Esophagus (tissue), 2 donors: ENCODE data around the gene SETDB2. TPM values are rescaled to one million over a fixed set of nuclear protein-coding genes. Genes with fewer than 3 reads are reported as not detected.

ENCODE experiments used
- H3K27ac ChIP-seq, 2 donors: one replicate each; pipeline ENCODE4 v1.5.1; 2013; ENCODE audit warnings: low read depth in 2 of 2, mild to moderate bottlenecking in 2 of 2, inconsistent platforms in 1 of 2, low read length in 1 of 2, moderate library complexity in 1 of 2
- H3K27me3 ChIP-seq, 2 donors: one replicate each; pipeline ENCODE4 v1.6.1; 2013; ENCODE audit warnings: low read length in 2 of 2, control low read depth in 1 of 2, mild to moderate bottlenecking in 1 of 2; ENCODE audit not compliant: insufficient read depth in 2 of 2, control insufficient read depth in 1 of 2
- H3K36me3 ChIP-seq, 2 donors: one replicate each; pipeline ENCODE4 v1.6.1; 2013; ENCODE audit warnings: low read length in 1 of 2; ENCODE audit not compliant: control insufficient read depth in 2 of 2, insufficient read depth in 2 of 2
- H3K4me1 ChIP-seq, 2 donors: one replicate each; pipeline ENCODE4 v1.6.1; 2013; ENCODE audit warnings: low read length in 1 of 2; ENCODE audit not compliant: control insufficient read depth in 2 of 2, insufficient read depth in 2 of 2
- H3K4me3 ChIP-seq, 2 donors: one replicate each; pipeline ENCODE4 v1.5.1; 2013; ENCODE audit warnings: low read length in 2 of 2, mild to moderate bottlenecking in 2 of 2, low read depth in 1 of 2, moderate library complexity in 1 of 2
- H3K9me3 ChIP-seq, 2 donors: one replicate each; pipeline ENCODE4 v1.6.1; 2013; ENCODE audit warnings: mild to moderate bottlenecking in 2 of 2, low read depth in 1 of 2, low read length in 1 of 2, moderate library complexity in 1 of 2; ENCODE audit not compliant: control insufficient read depth in 2 of 2, insufficient read depth in 1 of 2
- WGBS, 2 donors: extraction: QIAGEN DNeasy Blood & Tissue Kit; methylation state at CpG; one replicate each; pipeline ENCODE4 v1.1.7; 2013; 5-methylcytosine and 5-hydroxymethylcytosine counted together
- polyA plus RNA-seq, 2 donors: library from polyadenylated mRNA; stranded (reverse); fragments of 200-250 nt; gene quantifications; one replicate each; pipeline ENCODE4 v1.2.3, GENCODE V29; 2013
- donor health status: healthy with polysubstance abuse.
- donor health status: Bipolar disorder and iron deficiency.

The SETDB2 gene
- polyA plus RNA-seq, 2 donors = 2.0 to 2.1 TPM

DNA sequence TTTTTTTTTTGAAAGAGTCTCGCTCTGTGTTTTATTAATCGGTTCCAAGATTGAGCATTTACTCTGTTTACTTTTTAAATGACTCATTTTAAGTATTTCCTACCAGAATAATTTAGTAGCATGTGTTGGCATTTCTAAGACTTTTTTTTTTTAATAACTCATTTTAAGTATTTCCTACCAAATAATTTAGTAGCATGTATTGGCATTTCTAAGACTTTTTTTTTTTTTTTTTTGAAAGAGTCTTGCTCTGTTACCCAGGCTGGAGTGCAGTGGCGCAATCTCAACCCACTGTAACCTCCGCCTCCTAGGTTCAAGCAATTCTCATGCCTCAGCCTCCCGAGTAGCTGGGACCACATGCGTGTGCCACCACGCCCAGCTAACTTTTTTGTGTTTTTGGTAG, 13.1 kb downstream of the SETDB2 start:
- Histone ChIP-seq H3K4me1 (peaks cover 0 to 4% of the 10 kb centered on the region in 2 donors), H3K27ac (no peak overlapping the region)
- 49 to 71% methylated on average over 7 of the region's 7 CpGs for WGBS, 2 donors

DNA sequence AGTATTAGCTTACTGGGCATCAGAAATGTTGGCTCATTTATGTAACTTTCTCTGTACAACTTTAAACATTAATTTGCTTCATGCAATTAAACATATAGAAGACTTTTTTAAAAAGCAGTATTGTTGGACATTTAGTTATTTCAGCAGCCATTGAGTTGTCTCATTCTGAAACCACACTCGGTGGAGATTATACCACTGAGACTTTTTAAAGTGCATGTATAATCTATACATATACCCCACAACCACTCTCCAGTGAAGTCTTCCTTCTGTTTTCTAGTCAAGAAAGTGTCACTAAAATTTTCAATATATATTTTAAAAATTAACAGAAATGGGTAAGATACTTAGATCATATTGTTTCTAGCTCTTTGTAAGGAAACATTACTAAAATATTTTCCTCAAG, 15.5 kb downstream of the SETDB2 start:
- peaks cover 0 to 7% of the 10 kb centered on the region in 2 donors for H3K9me3 ChIP-seq
- peaks cover 0 to 6% of the 10 kb centered on the region in 2 donors for H3K36me3 ChIP-seq
- no peaks in the 10 kb centered on the region for H3K27me3 ChIP-seq
- H3K27ac ChIP-seq = no peak overlapping the region
- no peak overlapping the region for H3K4me3 ChIP-seq
- peaks cover 0 to 4% of the 10 kb centered on the region in 2 donors for H3K4me1 ChIP-seq
- 79 to 91% methylated on average over 1 of the region's 1 CpG for WGBS, 2 donors

More for the DNA sequence above, 13.1 kb downstream of the SETDB2 start:
- peaks cover 0 to 2% of the 10 kb centered on the region in 2 donors for H3K36me3 ChIP-seq
- no peaks in the 10 kb centered on the region for H3K27me3 ChIP-seq
- H3K4me3 ChIP-seq = no peak overlapping the region
- no peaks in the 10 kb centered on the region for H3K9me3 ChIP-seq

DNA sequence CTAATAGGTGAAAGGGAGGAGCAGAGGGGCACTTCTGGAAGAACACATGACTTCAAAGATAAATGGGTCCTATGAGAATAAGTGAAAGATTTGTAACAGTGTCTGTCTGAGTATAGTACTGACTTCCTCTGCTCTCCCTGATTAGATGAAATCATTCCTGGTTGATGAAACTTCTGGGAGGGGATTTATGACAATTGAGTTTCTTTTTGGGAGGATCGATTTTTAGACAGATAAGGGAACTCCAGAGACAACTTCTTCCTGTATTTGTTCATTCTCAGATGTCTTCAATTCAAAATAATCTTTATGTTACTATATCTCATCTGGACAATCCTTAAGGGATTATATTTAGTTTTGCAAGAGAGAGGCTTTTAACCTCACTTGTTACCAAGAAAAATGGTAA, 20.0 kb downstream of the SETDB2 start:
- Histone ChIP-seq H3K27me3 (no peaks in the 10 kb centered on the region), H3K9me3 (peaks cover 0 to 7% of the 10 kb centered on the region in 2 donors), H3K4me3 (no peak overlapping the region), H3K27ac (no peak overlapping the region), H3K4me1 (no peaks in the 10 kb centered on the region), H3K36me3 (peaks cover 0 to 6% of the 10 kb centered on the region in 2 donors)
- WGBS, 2 donors = 92 to 94% methylated on average over 1 of the region's 1 CpG

DNA sequence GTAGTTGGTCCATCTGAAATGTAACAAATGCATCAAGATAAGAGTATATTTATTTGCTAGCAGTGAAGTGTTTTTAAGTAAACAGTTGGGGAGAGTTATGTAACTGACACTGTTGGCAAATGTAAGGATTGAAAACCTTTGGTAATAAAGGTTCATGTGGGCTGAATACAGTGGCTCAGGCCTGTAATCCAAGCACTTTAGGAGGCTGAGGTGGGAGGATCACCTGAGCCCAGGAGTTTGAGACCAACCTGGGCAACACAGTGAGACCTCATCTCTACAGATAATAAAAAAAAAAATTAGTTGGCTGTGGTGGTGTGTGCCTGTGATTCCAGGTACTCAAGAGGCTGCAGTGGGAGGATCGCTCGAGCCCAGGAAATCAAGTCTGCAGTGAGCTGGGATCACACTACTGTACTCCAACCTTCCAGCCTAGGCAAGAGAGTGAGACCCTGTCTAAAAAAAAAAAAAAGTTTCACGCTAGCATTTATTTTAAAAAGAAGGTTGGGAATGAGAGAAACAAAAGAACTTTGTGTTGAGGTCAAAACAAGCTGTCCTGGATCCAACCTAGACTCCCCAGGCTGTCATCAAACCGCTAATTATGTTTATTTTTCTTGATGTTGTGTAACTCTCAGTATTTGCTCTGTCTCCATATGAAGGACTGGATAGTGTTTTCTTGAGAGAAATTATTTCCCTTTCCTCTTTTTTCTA, 20.7 kb downstream of the SETDB2 start:
- Histone ChIP-seq H3K9me3 (peaks cover 0 to 7% of the 10 kb centered on the region in 2 donors), H3K4me1 (no peaks in the 10 kb centered on the region), H3K27me3 (no peaks in the 10 kb centered on the region), H3K36me3 (peaks cover 0 to 6% of the 10 kb centered on the region in 2 donors), H3K4me3 (no peak overlapping the region), H3K27ac (no peak overlapping the region)
- 89 to 97% methylated on average over 4 of the region's 4 CpGs for WGBS, 2 donors

DNA sequence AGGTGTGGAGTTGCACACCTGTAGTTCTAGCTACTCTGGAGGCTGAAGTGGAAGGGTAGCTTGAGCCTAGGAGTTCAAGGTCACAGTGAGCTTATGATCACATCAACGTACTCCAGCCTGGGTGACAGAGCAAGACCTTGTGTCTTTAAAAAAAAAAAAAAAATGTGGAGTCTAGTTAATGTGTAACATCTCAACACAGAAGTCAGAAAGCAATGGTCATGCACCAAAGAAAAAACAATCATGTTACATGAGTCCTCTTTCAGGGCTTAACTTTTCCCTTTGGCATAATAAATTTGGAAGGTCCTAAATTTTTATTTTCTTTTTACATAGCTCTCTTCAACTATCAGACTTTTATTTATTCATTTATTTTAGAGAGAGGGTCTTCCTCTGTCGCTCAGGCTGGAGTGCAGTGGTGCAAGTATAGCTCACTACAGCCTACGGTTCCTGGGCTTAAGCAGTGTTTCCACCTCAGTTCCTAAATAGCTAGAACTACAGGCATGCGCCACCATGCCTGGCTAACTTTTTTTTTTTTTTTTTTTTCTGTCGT, 22.3 kb downstream of the SETDB2 start:
- Histone ChIP-seq H3K36me3 (peaks cover 0 to 6% of the 10 kb centered on the region in 2 donors), H3K9me3 (peaks cover 0 to 7% of the 10 kb centered on the region in 2 donors), H3K4me1 (no peaks in the 10 kb centered on the region), H3K27me3 (no peaks in the 10 kb centered on the region), H3K4me3 (no peak overlapping the region), H3K27ac (no peak overlapping the region)
- 71 to 96% methylated on average over 5 of the region's 5 CpGs for WGBS, 2 donors

DNA sequence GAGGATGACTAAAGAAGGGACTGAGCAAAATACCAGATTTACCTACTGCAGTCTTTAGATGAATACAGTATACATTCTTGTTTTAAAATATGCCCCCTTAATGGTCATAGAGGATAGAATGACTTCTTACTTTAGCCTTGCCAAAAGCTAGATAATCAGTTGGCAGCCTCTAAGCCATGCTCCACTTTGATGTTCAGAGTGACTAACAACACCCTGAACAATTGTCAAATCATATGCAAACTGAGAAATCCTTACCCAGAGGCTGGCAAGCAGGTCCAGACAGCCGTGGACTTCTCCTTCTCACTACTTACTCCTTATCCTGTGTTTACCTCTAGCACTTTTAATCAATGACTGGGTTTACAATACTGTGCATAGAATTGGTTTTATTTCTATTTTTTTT, 28.1 kb downstream of the SETDB2 start:
- no peaks in the 10 kb centered on the region for H3K27me3 ChIP-seq
- H3K4me3 ChIP-seq = no peak overlapping the region
- no peak overlapping the region for H3K27ac ChIP-seq
- no peaks in the 10 kb centered on the region for H3K4me1 ChIP-seq
- peaks cover 0 to 5% of the 10 kb centered on the region in 2 donors for H3K36me3 ChIP-seq
- WGBS, 2 donors = 31 to 32% methylated on average over 1 of the region's 1 CpG
- H3K9me3 ChIP-seq = no peaks in the 10 kb centered on the region

DNA sequence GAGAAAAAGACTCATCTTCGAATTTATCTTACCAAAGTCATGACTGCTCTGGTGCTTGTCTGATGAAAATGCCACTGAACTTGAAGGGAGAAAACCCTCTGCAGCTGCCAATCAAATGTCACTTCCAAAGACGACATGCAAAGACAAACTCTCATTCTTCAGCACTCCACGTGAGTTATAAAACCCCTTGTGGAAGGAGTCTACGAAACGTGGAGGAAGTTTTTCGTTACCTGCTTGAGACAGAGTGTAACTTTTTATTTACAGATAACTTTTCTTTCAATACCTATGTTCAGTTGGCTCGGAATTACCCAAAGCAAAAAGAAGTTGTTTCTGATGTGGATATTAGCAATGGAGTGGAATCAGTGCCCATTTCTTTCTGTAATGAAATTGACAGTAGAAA, 32.5 kb downstream of the SETDB2 start:
- Histone ChIP-seq H3K27me3 (no peaks in the 10 kb centered on the region), H3K27ac (no peak overlapping the region), H3K4me3 (no peak overlapping the region), H3K36me3 (peaks cover 3 to 5% of the 10 kb centered on the region in 2 donors), H3K4me1 (no peaks in the 10 kb centered on the region), H3K9me3 (no peaks in the 10 kb centered on the region)
- 92 to 95% methylated on average over 7 of the region's 7 CpGs for WGBS, 2 donors

DNA sequence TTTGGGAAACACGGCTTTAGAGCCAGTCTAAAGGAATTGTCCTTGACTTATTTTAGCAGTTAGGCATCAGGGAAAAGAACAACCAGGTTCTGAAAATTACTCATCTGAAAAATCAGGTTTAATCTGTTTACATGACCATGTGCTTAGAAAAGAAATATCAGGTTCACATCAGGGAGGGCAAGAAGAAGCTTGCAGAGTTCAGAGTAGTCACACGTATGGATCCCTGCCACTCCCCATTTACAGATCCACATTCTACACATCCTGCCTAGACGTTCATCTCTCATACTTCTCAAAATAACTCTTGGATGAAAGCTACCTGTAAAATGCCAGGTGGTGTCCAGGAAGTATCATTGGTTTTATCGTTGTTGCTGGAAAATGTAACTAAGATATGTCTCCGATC, 37.7 kb downstream of the SETDB2 start:
- peaks cover 3% of the 10 kb centered on the region in 2 donors for H3K36me3 ChIP-seq
- H3K27me3 ChIP-seq = no peaks in the 10 kb centered on the region
- H3K9me3 ChIP-seq = no peaks in the 10 kb centered on the region
- 46 to 63% methylated on average over 5 of the region's 5 CpGs for whole genome bisulfite sequencing, 2 donors
- no peak overlapping the region for H3K27ac ChIP-seq
- no peak overlapping the region for H3K4me3 ChIP-seq
- no peaks in the 10 kb centered on the region for H3K4me1 ChIP-seq

DNA sequence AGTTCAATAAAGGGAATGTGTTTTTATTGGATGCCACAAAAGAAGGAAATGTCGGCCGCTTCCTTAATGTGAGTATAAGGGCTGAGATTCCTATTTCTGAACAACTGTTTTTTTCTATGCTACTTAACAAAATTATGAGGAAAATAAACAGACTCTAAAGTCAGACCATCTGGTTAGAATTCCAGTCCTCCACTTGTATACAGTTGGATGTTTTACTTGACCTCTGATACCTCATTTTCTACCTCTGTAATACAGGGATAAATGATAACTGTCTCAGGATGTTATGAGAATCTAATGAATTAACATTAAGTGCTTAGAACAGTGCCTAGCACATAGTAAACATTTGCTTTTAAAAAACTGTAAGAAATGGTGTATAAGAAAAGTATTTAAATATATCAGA, 44.5 kb downstream of the SETDB2 start:
- no peak overlapping the region for H3K4me3 ChIP-seq
- no peaks in the 10 kb centered on the region for H3K27me3 ChIP-seq
- H3K9me3 ChIP-seq = no peaks in the 10 kb centered on the region
- H3K36me3 ChIP-seq = no peaks in the 10 kb centered on the region
- H3K4me1 ChIP-seq = no peaks in the 10 kb centered on the region
- WGBS, 2 donors = 86 to 87% methylated on average over 2 of the region's 2 CpGs
- no peak overlapping the region for H3K27ac ChIP-seq

DNA sequence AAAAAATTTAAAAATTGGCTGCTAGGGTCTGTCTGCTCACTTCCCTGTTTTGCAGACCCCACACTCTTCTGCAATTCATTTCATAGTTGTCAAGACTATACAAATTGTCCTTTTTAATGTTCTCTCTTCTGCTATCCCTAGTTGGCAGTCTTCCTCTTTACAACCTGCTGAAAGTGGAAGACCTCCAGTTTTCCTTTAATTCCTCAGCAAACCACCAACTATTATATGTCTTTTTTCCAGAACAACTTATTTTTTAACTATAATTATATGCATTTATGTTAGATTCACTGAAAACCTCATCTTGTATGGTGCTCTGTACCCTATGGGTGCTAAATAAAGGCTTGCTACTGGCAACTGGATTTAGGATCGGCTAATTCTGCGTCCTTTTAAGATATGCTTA, 50.6 kb downstream of the SETDB2 start:
- H3K4me1 ChIP-seq = peaks cover 0 to 3% of the 10 kb centered on the region in 2 donors
- peak overlapping the region in 1 of 2 donors; percentile 97 for H3K27ac ChIP-seq
- 40 to 43% methylated on average over 2 of the region's 2 CpGs for WGBS, 2 donors
- no peaks in the 10 kb centered on the region for H3K27me3 ChIP-seq
- H3K9me3 ChIP-seq = no peaks in the 10 kb centered on the region
- H3K4me3 ChIP-seq = peak overlapping the region in 1 of 2 donors; percentile 49
- H3K36me3 ChIP-seq = no peaks in the 10 kb centered on the region
